Stimulated activated CD4-positive, alpha-beta T cell treated with anti-CD3 and anti-CD28 coated beads, TNF-alpha, amount 100 ng/mL, for 1 hour (primary cell): ENCODE results near the gene EMD.
"Not testable (repeated sequence)": the region's sequence is repeated elsewhere in the genome, so short reads cannot be mapped to it uniquely, and the experiment has no call there.

Experiments used
- DNase-seq, 3 donors: peaks; one replicate each; pipeline ENCODE4 v3.0.0-alpha.2; 2020; ENCODE audit warnings: low read depth in 3 of 3, low spot score in 1 of 3

EMD gene

GRCh38 chrX:154389812-154390747, 11.0 kb downstream of the EMD start:
- DNase-seq: not testable (repeated sequence)

GRCh38 chrX:154396363-154396762, 17.3 kb downstream of the EMD start:
- DNase-seq: not testable (repeated sequence)

- DNase-seq: peak in 1 of 3 donors; percentile 54
Observed at GRCh38 chrX:154396973-154397887, 18.1 kb downstream of the EMD start.

GRCh38 chrX:154397888-154398667, 19.0 kb downstream of the EMD start, which contains the start of gene RPL10:
RPL10 (plus strand) TSS chrX:154398377; CDS start chrX:154398520, 143 bp downstream.
- DNase-seq: peak; percentile 72 to 76 (median 74)

- DNase-seq: peak; percentile 61 to 70 (median 67)
Observed at GRCh38 chrX:154398668-154399526, 19.8 kb downstream of the EMD start.

- no peak for DNase-seq
Observed at GRCh38 chrX:154399527-154400368, 20.7 kb downstream of the EMD start.

GRCh38 chrX:154400369-154400817, 21.3 kb downstream of the EMD start:
- DNase-seq: not testable (repeated sequence)

GRCh38 chrX:154401045-154401799, 22.1 kb downstream of the EMD start:
- DNase-seq: no peak

- no peak for DNase-seq
Observed at GRCh38 chrX:154401918-154402621, 23.0 kb downstream of the EMD start.

- DNase-seq: no peak
Observed at GRCh38 chrX:154402622-154403127, 23.6 kb downstream of the EMD start.

GRCh38 chrX:154403192-154403591, 24.1 kb downstream of the EMD start:
- no peak for DNase-seq

- DNase-seq: no peak
Observed at GRCh38 chrX:154403858-154404257, 24.8 kb downstream of the EMD start.

- no peak for DNase-seq
Observed at GRCh38 chrX:154404625-154405192, 25.6 kb downstream of the EMD start.

GRCh38 chrX:154408659-154409221, 29.6 kb downstream of the EMD start:
- no peak for DNase-seq

- DNase-seq: no peak
Observed at GRCh38 chrX:154409222-154409871, 30.3 kb downstream of the EMD start, which contains the start of gene DNASE1L1. DNASE1L1 (minus strand) TSS chrX:154409254; CDS start chrX:154405568, 3,686 bp downstream.

GRCh38 chrX:154411981-154412340, 32.9 kb downstream of the EMD start:
- DNase-seq: peak in 1 of 3 donors; percentile 49
